ENCODE data around the gene PGAM2.

The PGAM2 gene

DNA sequence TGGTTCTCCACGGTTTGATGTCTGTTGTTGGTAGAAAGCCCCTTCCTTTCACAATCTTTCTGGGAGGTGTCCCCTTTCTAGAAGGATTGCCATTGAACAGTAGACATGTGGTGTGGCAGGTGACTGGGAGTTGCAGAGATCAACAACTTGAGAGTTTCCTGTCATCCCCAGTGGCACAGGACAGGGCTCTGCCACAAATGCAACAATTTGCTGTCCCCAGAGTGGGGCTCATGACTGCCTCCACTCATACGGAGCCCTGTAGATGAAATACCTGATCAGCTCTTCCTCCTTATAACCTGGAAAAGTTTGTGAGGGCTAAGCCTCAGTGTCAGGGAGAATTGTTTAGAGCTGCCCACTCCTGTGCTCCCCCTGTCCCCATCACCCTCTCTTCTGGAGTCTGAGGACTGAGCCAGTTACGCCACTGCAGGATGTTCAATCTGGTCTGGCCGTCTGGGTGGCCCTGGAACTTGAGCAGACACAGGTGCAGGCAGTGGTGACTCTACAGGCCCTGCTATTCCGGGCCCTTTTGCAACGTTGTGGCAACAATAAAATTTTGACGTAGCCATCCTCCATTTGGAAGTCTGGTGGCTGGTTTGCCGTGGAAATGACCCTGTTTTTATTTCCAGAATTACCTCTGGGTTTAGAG, 14.3 kb downstream of the PGAM2 start:
- ChIA-PET CTCF (no interaction called here), POLR2A (no interaction called here)
- no peak for TF ChIP-seq ZNF404 (tag by site-specific recombination; IDR thresholded peaks at IDR 0.05)
- TF ChIP-seq ZFP37 (tag by site-specific recombination; IDR thresholded peaks at IDR 0.05) = no peak
- TF ChIP-seq ZXDB (tag by site-specific recombination; IDR thresholded peaks at IDR 0.05) = no peak
- no peak for TF ChIP-seq ZBTB21 (tag by site-specific recombination; IDR thresholded peaks at IDR 0.05)
- no peak for TF ChIP-seq PRDM1 (tag by site-specific recombination; IDR thresholded peaks at IDR 0.05)
- no peak for TF ChIP-seq ZNF37A (tag by site-specific recombination; IDR thresholded peaks at IDR 0.05)
- H3K4me1 ChIP-seq (ENCODE audit: control insufficient read depth, insufficient read depth, low read length) = no peaks in the 10 kb centered on the region
- no peak overlapping the region for H3K4me3 ChIP-seq (ENCODE audit: low read depth, low read length)
- no peaks in the 10 kb centered on the region for H3K9me3 ChIP-seq (ENCODE audit: control insufficient read depth, insufficient read depth, low read depth, low read length)
- no peak overlapping the region for H3K27ac ChIP-seq (ENCODE audit: extremely low read depth, low read depth, low read length)
- H3K36me3 ChIP-seq (ENCODE audit: control insufficient read depth in 2 of 2, insufficient read depth in 1 of 2, low read length in 2 of 2) = peaks cover 27 to 75% of the 10 kb centered on the region in 2 experiments

- CTCF ChIA-PET = no interaction called here
- Histone ChIP-seq H3K27ac (ENCODE audit: extremely low read depth, low read depth, low read length) (no peak overlapping the region), H3K9me3 (ENCODE audit: control insufficient read depth, insufficient read depth, low read depth, low read length) (no peaks in the 10 kb centered on the region), H3K4me3 (ENCODE audit: low read depth, low read length) (no peak overlapping the region), H3K4me1 (ENCODE audit: control insufficient read depth, insufficient read depth, low read length) (peaks cover 3% of the 10 kb centered on the region; the same call in 1 of the 2 replicates), H3K36me3 (ENCODE audit: control insufficient read depth in 2 of 2, insufficient read depth in 1 of 2, low read length in 2 of 2) (peaks cover 19 to 70% of the 10 kb centered on the region in 2 experiments)
- no peak for TF ChIP-seq ZNF23 (tag by site-specific recombination; IDR thresholded peaks at IDR 0.05; ENCODE audit: borderline replicate concordance)
- POLR2A ChIA-PET = no interaction called here
Measured at GRCh38 chr7:44050121-44050914, 15.0 kb downstream of the PGAM2 start.

GRCh38 chr7:44048031-44048795, 17.2 kb downstream of the PGAM2 start:
- Histone ChIP-seq H3K4me1 (ENCODE audit: control insufficient read depth, insufficient read depth, low read length) (peaks cover 6% of the 10 kb centered on the region; the same call in 1 of the 2 replicates), H3K36me3 (ENCODE audit: control insufficient read depth in 2 of 2, insufficient read depth in 1 of 2, low read length in 2 of 2) (peaks cover 11 to 54% of the 10 kb centered on the region in 2 experiments; a peak in 2 of 3 replicates), H3K4me3 (ENCODE audit: low read depth, low read length) (no peak overlapping the region), H3K27ac (ENCODE audit: extremely low read depth, low read depth, low read length) (no peak overlapping the region), H3K9me3 (ENCODE audit: control insufficient read depth, insufficient read depth, low read depth, low read length) (no peaks in the 10 kb centered on the region)
- TF ChIP-seq ZNF521 (tag by site-specific recombination; IDR thresholded peaks at IDR 0.05) (no peak), ZNF707 (tag by site-specific recombination; IDR thresholded peaks at IDR 0.05) (no peak), ZNF670 (tag by site-specific recombination; IDR thresholded peaks at IDR 0.05; ENCODE audit: low read depth) (no peak), ZNF555 (tag by site-specific recombination; conservative IDR thresholded peaks at IDR 0.05) (no peak), ZNF626 (tag by site-specific recombination; IDR thresholded peaks at IDR 0.05) (no peak), ZNF121 (tag by site-specific recombination; IDR thresholded peaks at IDR 0.05) (no peak), ZBTB7A (tag by site-specific recombination; IDR thresholded peaks at IDR 0.05; ENCODE audit: low read depth) (no peak), TRIM28 (IDR thresholded peaks at IDR 0.05; ENCODE audit: borderline replicate concordance, low read length) (no peak), PRDM1 (tag by site-specific recombination; IDR thresholded peaks at IDR 0.05) (no peak), ZXDB (tag by site-specific recombination; IDR thresholded peaks at IDR 0.05) (no peak), ZNF211 (tag by site-specific recombination; IDR thresholded peaks at IDR 0.05; ENCODE audit: low read depth) (no peak), ZNF529 (tag by site-specific recombination; IDR thresholded peaks at IDR 0.05; ENCODE audit: insufficient replicate concordance) (no peak), BCL6B (tag by site-specific recombination; IDR thresholded peaks at IDR 0.05) (no peak), ZFP41 (tag by site-specific recombination; IDR thresholded peaks at IDR 0.05; ENCODE audit: borderline replicate concordance) (no peak), ZBTB21 (tag by site-specific recombination; IDR thresholded peaks at IDR 0.05) (no peak)
- TF ChIP-seq, protein P1, sequence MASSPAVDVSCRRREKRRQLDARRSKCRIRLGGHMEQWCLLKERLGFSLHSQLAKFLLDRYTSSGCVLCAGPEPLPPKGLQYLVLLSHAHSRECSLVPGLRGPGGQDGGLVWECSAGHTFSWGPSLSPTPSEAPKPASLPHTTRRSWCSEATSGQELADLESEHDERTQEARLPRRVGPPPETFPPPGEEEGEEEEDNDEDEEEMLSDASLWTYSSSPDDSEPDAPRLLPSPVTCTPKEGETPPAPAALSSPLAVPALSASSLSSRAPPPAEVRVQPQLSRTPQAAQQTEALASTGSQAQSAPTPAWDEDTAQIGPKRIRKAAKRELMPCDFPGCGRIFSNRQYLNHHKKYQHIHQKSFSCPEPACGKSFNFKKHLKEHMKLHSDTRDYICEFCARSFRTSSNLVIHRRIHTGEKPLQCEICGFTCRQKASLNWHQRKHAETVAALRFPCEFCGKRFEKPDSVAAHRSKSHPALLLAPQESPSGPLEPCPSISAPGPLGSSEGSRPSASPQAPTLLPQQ (tag by site-specific recombination; IDR thresholded peaks at IDR 0.05) = no peak
- TF ChIP-seq, protein P2, sequence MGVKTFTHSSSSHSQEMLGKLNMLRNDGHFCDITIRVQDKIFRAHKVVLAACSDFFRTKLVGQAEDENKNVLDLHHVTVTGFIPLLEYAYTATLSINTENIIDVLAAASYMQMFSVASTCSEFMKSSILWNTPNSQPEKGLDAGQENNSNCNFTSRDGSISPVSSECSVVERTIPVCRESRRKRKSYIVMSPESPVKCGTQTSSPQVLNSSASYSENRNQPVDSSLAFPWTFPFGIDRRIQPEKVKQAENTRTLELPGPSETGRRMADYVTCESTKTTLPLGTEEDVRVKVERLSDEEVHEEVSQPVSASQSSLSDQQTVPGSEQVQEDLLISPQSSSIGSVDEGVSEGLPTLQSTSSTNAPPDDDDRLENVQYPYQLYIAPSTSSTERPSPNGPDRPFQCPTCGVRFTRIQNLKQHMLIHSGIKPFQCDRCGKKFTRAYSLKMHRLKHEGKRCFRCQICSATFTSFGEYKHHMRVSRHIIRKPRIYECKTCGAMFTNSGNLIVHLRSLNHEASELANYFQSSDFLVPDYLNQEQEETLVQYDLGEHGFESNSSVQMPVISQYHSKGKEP (tag by site-specific recombination; IDR thresholded peaks at IDR 0.05) = no peak
- POLR2A ChIA-PET = interaction anchor here (1.5 kb wide), 1 partner anchor 15 kb away, joined by 3 read pairs; no protein-coding TSS in a partner anchor
- CTCF ChIA-PET = interaction anchor here (0.6 to 1.0 kb wide), 2 partner anchors 157 to 193 kb away, joined by 3 to 4 read pairs; no protein-coding TSS in a partner anchor
